SK-N-SH (cell line): ENCODE measurements around the gene FGD4. TPM values are rescaled to one million over a fixed set of nuclear protein-coding genes. Genes with fewer than 3 reads are reported as not detected.

ENCODE experiments used
- CTCF ChIA-PET: fragments of 300-600, 350-600 bp; formaldehyde crosslinking; extraction: SDS; loops from one replicate; lab custom pipeline; 2021; lab: Yijun Ruan, JAX
- POLR2A ChIA-PET: fragments of 350-600 bp; sonication (Branson Sonifier 250); formaldehyde crosslinking; extraction: SDS; loops from one replicate; lab custom pipeline; 2020; ENCODE audit warnings: antibody characterized with exemption, inconsistent platforms; lab: Yijun Ruan, JAX
- DNase-seq: peaks from one replicate; pipeline ENCODE4 v3.0.0; 2012
- H2AFZ ChIP-seq: fragments of 200-600 bp; sonication (generic); 2 replicates; pipeline ENCODE4 v1.8.1; 2016; ENCODE audit warnings: antibody characterized with exemption, mild to moderate bottlenecking, low read depth
- H3F3A ChIP-seq: fragments of 200-600 bp; sonication (generic); replicated peaks from 2 replicates; pipeline ENCODE3; 2016; ENCODE audit warnings: antibody characterized with exemption, mild to moderate bottlenecking; ENCODE audit not compliant: insufficient read depth
- H3K27ac ChIP-seq, 2 experiments: fragments of 200-500 bp in 1 of 2; fragments of 200-600 bp in 1 of 2; sonication (Bioruptor generic) in 1 of 2; sonication (generic), shearing (Covaris generic) in 1 of 2; 2 replicates each; pipeline versions ENCODE4 v1.5.1 to v1.6.1; 2014 to 2016; ENCODE audit warnings: low read depth in 2 of 2, inconsistent platforms in 1 of 2, low read length in 1 of 2, mild to moderate bottlenecking in 1 of 2, mixed read lengths in 1 of 2
- H3K27me3 ChIP-seq: fragments of 200-600 bp; sonication (generic), shearing (Covaris generic); 2 replicates; pipeline ENCODE4 v1.6.1; 2016; ENCODE audit warnings: mixed run types; ENCODE audit not compliant: insufficient read depth
- H3K36me3 ChIP-seq, 2 experiments: fragments of 200-500 bp in 1 of 2; fragments of 200-600 bp in 1 of 2; sonication (Bioruptor generic) in 1 of 2; sonication (generic) in 1 of 2; replicated peaks in 1 of 2; 2 replicates each; pipeline versions ENCODE3 to v1.5.1; 2014 to 2016; ENCODE audit warnings: low read length in 1 of 2, mild to moderate bottlenecking in 1 of 2; ENCODE audit not compliant: insufficient read depth in 2 of 2, control insufficient read depth in 1 of 2
- H3K4me1 ChIP-seq, 2 experiments: fragments of 200-500 bp in 1 of 2; fragments of 200-600 bp in 1 of 2; sonication (Bioruptor generic) in 1 of 2; sonication (generic), shearing (Covaris generic) in 1 of 2; 2 replicates each; pipeline versions ENCODE4 v1.5.1 to v1.6.1; 2014 to 2016; ENCODE audit warnings: low read depth in 1 of 2, low read length in 1 of 2, mixed run types in 1 of 2; ENCODE audit not compliant: insufficient read depth in 2 of 2, control insufficient read depth in 1 of 2
- H3K4me2 ChIP-seq: fragments of 200-600 bp; sonication (generic), shearing (Covaris generic); 2 replicates; pipeline ENCODE4 v1.6.1; 2017; ENCODE audit warnings: mixed run types
- H3K4me3 ChIP-seq, 2 experiments: fragments of 200-500 bp in 1 of 2; fragments of 200-600 bp in 1 of 2; sonication (Bioruptor generic) in 1 of 2; sonication (generic), shearing (Covaris generic) in 1 of 2; 2 replicates each; pipeline versions ENCODE4 v1.5.1 to v1.8.1; 2014 to 2016; ENCODE audit warnings: low read depth in 2 of 2, inconsistent platforms in 1 of 2, low read length in 1 of 2, mild to moderate bottlenecking in 1 of 2, mixed read lengths in 1 of 2, moderate library complexity in 1 of 2
- H3K79me2 ChIP-seq: fragments of 200-600 bp; sonication (generic); 2 replicates; pipeline ENCODE4 v1.8.1; 2017; ENCODE audit warnings: mild to moderate bottlenecking; ENCODE audit not compliant: insufficient read depth
- H3K9ac ChIP-seq: fragments of 200-600 bp; sonication (generic); 2 replicates; pipeline ENCODE4 v1.6.1; 2017; ENCODE audit warnings: mixed run types
- H3K9me2 ChIP-seq: fragments of 200-600 bp; sonication (generic); 2 replicates; pipeline ENCODE4 v1.6.1; 2017; ENCODE audit warnings: mixed run types
- H3K9me3 ChIP-seq: fragments of 200-600 bp; sonication (generic); 2 replicates; pipeline ENCODE4 v1.6.1; 2017; ENCODE audit warnings: mixed run types, mild to moderate bottlenecking, moderate library complexity
- H4K20me1 ChIP-seq: fragments of 200-600 bp; sonication (generic); 2 replicates; pipeline ENCODE4 v1.6.1; 2017; ENCODE audit warnings: mild to moderate bottlenecking, mixed run types; ENCODE audit not compliant: insufficient read depth
- FOSL2 ChIP-seq: IDR thresholded peaks from 2 replicates; pipeline ENCODE4 v1.4.0; 2012; ENCODE audit warnings: low read depth, mild to moderate bottlenecking, moderate library complexity, borderline replicate concordance
- FOXM1 ChIP-seq: IDR thresholded peaks from 2 replicates; pipeline ENCODE4 v1.4.0; 2012; ENCODE audit warnings: low read depth, mild to moderate bottlenecking
- GATA2 ChIP-seq: sonication (generic); formaldehyde crosslinking; IDR thresholded peaks from 2 replicates; pipeline ENCODE4 v1.5.0; 2020; ENCODE audit warnings: mild to moderate bottlenecking, missing genetic modification reagents
- JUND ChIP-seq: IDR thresholded peaks from 2 replicates; pipeline ENCODE4 v1.4.0; 2012
- MEF2A ChIP-seq: IDR thresholded peaks from 2 replicates; pipeline ENCODE4 v1.4.0; 2012; ENCODE audit warnings: low read depth, borderline replicate concordance
- MXI1 ChIP-seq: IDR thresholded peaks from 2 replicates; pipeline ENCODE4 v1.6.1; 2012; ENCODE audit warnings: mild to moderate bottlenecking, low read depth, low read length, improper control_type of control experiment
- RAD21 ChIP-seq: IDR thresholded peaks from 2 replicates; pipeline ENCODE4 v1.6.1; 2012; ENCODE audit warnings: mild to moderate bottlenecking, low read length
- TCF12 ChIP-seq: IDR thresholded peaks from 2 replicates; pipeline ENCODE4 v1.4.0; 2012
- WGBS: methylation state at CpG from one replicate; pipeline ENCODE4 v1.1.6; 2017; ENCODE audit warnings: low lambda C conversion rate; 5-methylcytosine and 5-hydroxymethylcytosine counted together
- polyA plus RNA-seq, 3 experiments: library from polyadenylated mRNA; depleted of rRNA; stranded (reverse); fragments of >200 nt; gene quantifications; 2 replicates each; pipeline ENCODE4 v1.2.3, GENCODE V29; 2012
- TF ChIP-seq, protein P1 (sequence below): fragments of 150-350 bp; IDR thresholded peaks from 2 replicates; pipeline ENCODE4 v1.6.1; 2017; ENCODE audit warnings: antibody characterized with exemption, low read length, low read depth, borderline replicate concordance
- TF ChIP-seq, protein P2 (sequence below): IDR thresholded peaks from 2 replicates; pipeline ENCODE4 v1.6.1; 2012; ENCODE audit warnings: mild to moderate bottlenecking, low read depth, low read length, moderate library complexity

Gene FGD4
- polyA plus RNA-seq, 1 of the 3 experiments (the other 2 are of a cell fraction) = 0.26 TPM

DNA sequence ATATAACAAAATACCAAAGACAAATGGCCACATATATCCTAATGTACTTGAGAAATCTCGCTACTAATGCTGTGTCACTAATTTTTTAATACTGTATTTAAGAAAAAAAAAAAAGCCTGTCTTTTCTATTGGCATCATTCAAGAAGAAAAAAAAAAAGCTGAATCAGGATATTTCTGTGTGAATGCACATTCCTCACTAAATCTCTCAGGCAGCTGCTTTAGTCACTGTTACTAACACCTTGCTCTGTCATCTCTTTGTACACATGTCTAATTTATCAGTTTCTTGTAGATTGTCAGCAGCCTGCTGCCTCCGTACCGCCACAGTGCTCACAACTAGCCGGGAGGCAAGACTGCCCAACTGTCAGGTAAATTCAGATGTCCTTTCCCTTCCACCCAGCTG, 32.0 kb upstream of the FGD4 start:
- no peak overlapping the region for H3K27ac ChIP-seq
- no peak overlapping the region for H2AFZ ChIP-seq
- no peak for DNase-seq
- no peaks in the 10 kb centered on the region for H3K27me3 ChIP-seq
- CTCF ChIA-PET = interaction anchor here (1.2 to 4.2 kb wide), 6 partner anchors 9 to 388 kb away, joined by 3 to 37 read pairs (median 5); partner anchors contain the start of gene YARS2
- no peaks in the 10 kb centered on the region for H3K36me3 ChIP-seq
- H3K4me2 ChIP-seq = no peak overlapping the region
- no peak overlapping the region for H3K4me3 ChIP-seq
- no peaks in the 10 kb centered on the region for H4K20me1 ChIP-seq
- peaks cover 0 to 5% of the 10 kb centered on the region in 2 experiments; a peak in 3 of 4 replicates for H3K4me1 ChIP-seq
- TF ChIP-seq TCF12 = no peak
- H3K9ac ChIP-seq = no peak overlapping the region
- H3F3A ChIP-seq = peaks cover 3% of the 10 kb centered on the region
- no peaks in the 10 kb centered on the region for H3K9me3 ChIP-seq
- no peaks in the 10 kb centered on the region for H3K79me2 ChIP-seq
- no peaks in the 10 kb centered on the region for H3K9me2 ChIP-seq
- 97% methylated on average over 4 of the region's 4 CpGs for WGBS
- POLR2A ChIA-PET = no interaction called here

DNA sequence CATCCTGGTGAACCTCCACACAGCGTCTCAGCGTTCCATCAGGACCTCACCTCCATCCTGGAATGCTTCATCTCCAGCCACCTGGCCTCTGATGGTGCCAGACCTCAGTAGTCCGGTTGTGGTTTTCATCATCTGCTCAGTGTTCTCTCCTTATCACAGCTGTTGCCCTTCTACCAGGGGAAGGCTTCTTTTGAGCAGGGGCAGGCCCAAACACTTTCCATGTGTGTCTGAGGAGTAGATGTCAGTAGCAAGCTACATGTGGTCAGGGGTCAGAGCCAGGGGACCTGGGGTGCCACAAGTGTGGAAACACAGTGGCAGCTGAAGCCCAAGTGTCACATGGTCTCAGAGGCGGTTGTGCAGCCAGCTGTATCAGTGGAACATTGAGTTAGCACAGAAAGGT, 30.2 kb upstream of the FGD4 start:
- Histone ChIP-seq H3K9ac (no peak overlapping the region), H3K4me3 (no peak overlapping the region), H3K27me3 (no peaks in the 10 kb centered on the region), H3K4me1 (peaks cover 0 to 5% of the 10 kb centered on the region in 2 experiments; a peak in 3 of 4 replicates), H3F3A (peaks cover 3% of the 10 kb centered on the region), H3K79me2 (no peaks in the 10 kb centered on the region), H2AFZ (no peak overlapping the region), H3K9me2 (no peaks in the 10 kb centered on the region), H3K9me3 (no peaks in the 10 kb centered on the region), H3K27ac (no peak overlapping the region), H3K36me3 (no peaks in the 10 kb centered on the region), H4K20me1 (no peaks in the 10 kb centered on the region), H3K4me2 (no peak overlapping the region)
- ChIA-PET POLR2A (no interaction called here), CTCF (interaction anchor here (1.2 to 2.5 kb wide), 4 partner anchors 31 to 386 kb away, joined by 3 to 9 read pairs (median 4); partner anchors contain the start of gene YARS2)
- no peak for DNase-seq
- WGBS = 13% methylated on average over 2 of the region's 4 CpGs
- no peak for TF ChIP-seq GATA2 (CRISPR knock-in tag)
- TF ChIP-seq, protein P1, sequence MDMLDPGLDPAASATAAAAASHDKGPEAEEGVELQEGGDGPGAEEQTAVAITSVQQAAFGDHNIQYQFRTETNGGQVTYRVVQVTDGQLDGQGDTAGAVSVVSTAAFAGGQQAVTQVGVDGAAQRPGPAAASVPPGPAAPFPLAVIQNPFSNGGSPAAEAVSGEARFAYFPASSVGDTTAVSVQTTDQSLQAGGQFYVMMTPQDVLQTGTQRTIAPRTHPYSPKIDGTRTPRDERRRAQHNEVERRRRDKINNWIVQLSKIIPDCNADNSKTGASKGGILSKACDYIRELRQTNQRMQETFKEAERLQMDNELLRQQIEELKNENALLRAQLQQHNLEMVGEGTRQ = no peak
- no peak for TF ChIP-seq FOSL2
- no peak for TF ChIP-seq TCF12
- no peak for TF ChIP-seq RAD21
- TF ChIP-seq MXI1 = no peak
- no peak for TF ChIP-seq FOXM1
- TF ChIP-seq, protein P2, sequence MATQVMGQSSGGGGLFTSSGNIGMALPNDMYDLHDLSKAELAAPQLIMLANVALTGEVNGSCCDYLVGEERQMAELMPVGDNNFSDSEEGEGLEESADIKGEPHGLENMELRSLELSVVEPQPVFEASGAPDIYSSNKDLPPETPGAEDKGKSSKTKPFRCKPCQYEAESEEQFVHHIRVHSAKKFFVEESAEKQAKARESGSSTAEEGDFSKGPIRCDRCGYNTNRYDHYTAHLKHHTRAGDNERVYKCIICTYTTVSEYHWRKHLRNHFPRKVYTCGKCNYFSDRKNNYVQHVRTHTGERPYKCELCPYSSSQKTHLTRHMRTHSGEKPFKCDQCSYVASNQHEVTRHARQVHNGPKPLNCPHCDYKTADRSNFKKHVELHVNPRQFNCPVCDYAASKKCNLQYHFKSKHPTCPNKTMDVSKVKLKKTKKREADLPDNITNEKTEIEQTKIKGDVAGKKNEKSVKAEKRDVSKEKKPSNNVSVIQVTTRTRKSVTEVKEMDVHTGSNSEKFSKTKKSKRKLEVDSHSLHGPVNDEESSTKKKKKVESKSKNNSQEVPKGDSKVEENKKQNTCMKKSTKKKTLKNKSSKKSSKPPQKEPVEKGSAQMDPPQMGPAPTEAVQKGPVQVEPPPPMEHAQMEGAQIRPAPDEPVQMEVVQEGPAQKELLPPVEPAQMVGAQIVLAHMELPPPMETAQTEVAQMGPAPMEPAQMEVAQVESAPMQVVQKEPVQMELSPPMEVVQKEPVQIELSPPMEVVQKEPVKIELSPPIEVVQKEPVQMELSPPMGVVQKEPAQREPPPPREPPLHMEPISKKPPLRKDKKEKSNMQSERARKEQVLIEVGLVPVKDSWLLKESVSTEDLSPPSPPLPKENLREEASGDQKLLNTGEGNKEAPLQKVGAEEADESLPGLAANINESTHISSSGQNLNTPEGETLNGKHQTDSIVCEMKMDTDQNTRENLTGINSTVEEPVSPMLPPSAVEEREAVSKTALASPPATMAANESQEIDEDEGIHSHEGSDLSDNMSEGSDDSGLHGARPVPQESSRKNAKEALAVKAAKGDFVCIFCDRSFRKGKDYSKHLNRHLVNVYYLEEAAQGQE = no peak
- no peak for TF ChIP-seq MEF2A
- no peak for TF ChIP-seq JUND
